GM12878 (cell line): Measurements from ENCODE around the gene ARHGEF3. TPM values are rescaled to one million over a fixed set of nuclear protein-coding genes. Genes with fewer than 3 reads are reported as not detected.
A peak's percentile ranks its signal among the peaks of the same experiment; 100 is the strongest.

ENCODE experiments used
- ASH2L ChIP-seq: fragments of 300-600, 200-600 bp; sonication (generic); IDR thresholded peaks from 2 replicates; pipeline ENCODE4 v1.6.1; 2017; ENCODE audit warnings: low read depth, mild to moderate bottlenecking, borderline replicate concordance
- BCL11A ChIP-seq: IDR thresholded peaks from 2 replicates; pipeline ENCODE4 v1.6.1; 2011; ENCODE audit warnings: low read depth, low read length
- CEBPZ ChIP-seq: fragments of 150-350 bp; IDR thresholded peaks from 2 replicates; pipeline ENCODE4 v1.6.1; 2016; ENCODE audit warnings: low read depth, low read length
- EGR1 ChIP-seq, 2 experiments: IDR thresholded peaks; 1 replicate in 1 of 2; 2 replicates in 1 of 2; pipeline ENCODE4 v1.6.1; 2011 to 2012; ENCODE audit warnings: low read depth in 2 of 2, low read length in 2 of 2, borderline replicate concordance in 1 of 2, mild to moderate bottlenecking in 1 of 2, moderate library complexity in 1 of 2
- EP300 ChIP-seq, 2 experiments: fragments of 150-350 bp in 1 of 2; IDR thresholded peaks; 2 replicates each; pipeline ENCODE4 v1.6.1; 2011 to 2012; ENCODE audit warnings: low read depth in 2 of 2, low read length in 2 of 2, borderline replicate concordance in 1 of 2, improper control_type of control experiment in 1 of 2, inconsistent platforms in 1 of 2; ENCODE audit not compliant: control insufficient read depth in 1 of 2
- PML ChIP-seq: IDR thresholded peaks from 2 replicates; pipeline ENCODE4 v1.6.1; 2012; ENCODE audit warnings: low read length, inconsistent platforms
- RELB ChIP-seq: fragments of 450-650 bp; IDR thresholded peaks from 2 replicates; pipeline ENCODE4 v1.6.1; 2017; ENCODE audit warnings: low read depth, mild to moderate bottlenecking, moderate library complexity
- SMARCA5 ChIP-seq: fragments of 450-650 bp; IDR thresholded peaks from 2 replicates; pipeline ENCODE4 v1.6.1; 2017; ENCODE audit warnings: mild to moderate bottlenecking
- SREBF2 ChIP-seq: IDR thresholded peaks from 2 replicates; pipeline ENCODE4 v1.6.1; 2012; ENCODE audit warnings: mild to moderate bottlenecking, low read length
- SUZ12 ChIP-seq: fragments of 200-600 bp; sonication (generic); IDR thresholded peaks from one replicate; pipeline ENCODE4 v1.6.1; 2018; ENCODE audit warnings: antibody characterized with exemption, mild to moderate bottlenecking; ENCODE audit not compliant: unreplicated experiment
- TCF3 ChIP-seq: IDR thresholded peaks from 2 replicates; pipeline ENCODE4 v1.6.1; 2012; ENCODE audit warnings: low read depth, mild to moderate bottlenecking, low read length, borderline replicate concordance; ENCODE audit not compliant: insufficient read depth
- ZNF207 ChIP-seq: fragments of 450-650 bp; IDR thresholded peaks from 2 replicates; pipeline ENCODE4 v1.6.1; 2014; ENCODE audit warnings: antibody characterized with exemption, mild to moderate bottlenecking, borderline replicate concordance
- ZZZ3 ChIP-seq: IDR thresholded peaks from 2 replicates; pipeline ENCODE4 v1.6.1; 2011; ENCODE audit warnings: low read depth; ENCODE audit not compliant: control insufficient read depth, insufficient read length
- polyA plus RNA-seq, 11 experiments: library from polyadenylated mRNA; depleted of rRNA in 4 of 11; unstranded in 6 of 11; stranded (reverse) in 5 of 11; fragments of >200 nt; fragmentation: Nextera tagmentation in 4 of 11; fragmentation: Illumina TruSeq in 1 of 11; extraction: Ambion mirVana in 4 of 11; extraction: Trizol in 1 of 11; gene quantifications; 1 replicate in 1 of 11; 2 replicates in 10 of 11; pipeline versions ENCODE4 v1.2.1 to v1.2.3, GENCODE V29; 2011 to 2016; ENCODE audit warnings: inconsistent platforms in 2 of 11, missing spikeins in 2 of 11, low read depth in 1 of 11
- total RNA-seq, 4 experiments: library from RNA; depleted of rRNA in 3 of 4; stranded (reverse); fragments of >200 nt in 3 of 4; fragmentation: Illumina TruSeq in 1 of 4; extraction: Trizol in 1 of 4; gene quantifications; 2 replicates each; pipeline versions ENCODE4 v1.2.1 to v1.2.3, GENCODE V29; 2013 to 2021
- TF ChIP-seq, protein P1 (sequence below): fragments of 450-650 bp; formaldehyde crosslinking; IDR thresholded peaks from 2 replicates; pipeline ENCODE4 v1.4.0; 2020; ENCODE audit warnings: mild to moderate bottlenecking, moderate library complexity
- TF ChIP-seq, protein P2 (sequence below): IDR thresholded peaks from 2 replicates; pipeline ENCODE4 v1.6.1; 2011; ENCODE audit warnings: low read depth, low read length, improper control_type of control experiment, borderline replicate concordance
- TF ChIP-seq, protein P3 (sequence below), 3 experiments: IDR thresholded peaks in 2 of 3; conservative IDR thresholded peaks in 1 of 3; 2 replicates each; pipeline ENCODE4 v1.5.1; 2011; ENCODE audit warnings: low read depth in 3 of 3, low read length in 3 of 3, mild to moderate bottlenecking in 3 of 3, control low read depth in 2 of 3, moderate library complexity in 2 of 3, inconsistent platforms in 1 of 3, mixed read lengths in 1 of 3; ENCODE audit not compliant: control insufficient read depth in 2 of 3, insufficient read depth in 1 of 3; ENCODE audit errors: extremely low read depth in 1 of 3

ARHGEF3 gene
- total and polyA plus RNA-seq, 10 of the 15 experiments (the other 5 are each of a cell fraction or from before 2014, with no cell fraction given), result 21.8 to 78.7 (median 56.2) TPM

DNA sequence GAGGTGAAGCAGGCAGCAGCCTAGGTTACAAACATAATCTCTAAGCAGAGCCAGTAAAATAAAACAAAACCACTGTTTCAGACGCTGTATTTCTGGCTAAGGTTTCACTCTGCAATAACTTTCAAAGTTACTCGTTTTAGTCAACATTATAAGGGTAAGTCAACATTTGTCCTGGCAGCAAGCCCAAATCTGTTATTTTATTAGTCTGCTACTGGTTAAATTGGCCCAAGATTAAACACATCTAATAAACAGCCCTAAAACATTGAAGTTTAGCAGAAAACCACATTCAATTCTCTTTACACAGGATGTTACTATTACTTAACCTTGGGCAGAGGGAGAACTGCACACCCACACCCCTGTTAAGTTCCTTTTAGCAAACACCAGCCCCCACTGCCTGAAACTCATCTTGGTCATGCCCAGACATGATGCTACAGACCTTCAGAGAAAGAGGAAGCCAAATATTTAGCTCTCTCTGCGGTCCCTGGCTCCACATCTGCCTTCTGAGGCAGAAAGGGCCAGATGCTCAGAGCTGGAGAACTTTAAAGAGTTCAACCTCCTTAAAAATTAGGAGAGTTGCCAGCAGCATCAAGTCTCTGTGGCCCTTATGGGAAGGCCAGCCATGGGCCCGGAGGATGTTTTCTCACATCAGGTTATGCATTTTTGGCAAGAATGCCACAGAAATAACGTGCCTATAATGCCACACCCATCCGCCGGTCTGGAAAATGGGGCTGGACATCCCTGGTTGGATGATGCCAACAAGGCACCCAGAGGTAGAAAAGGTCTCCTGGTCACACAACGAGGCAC is 17.9 kb downstream of the ARHGEF3 start (continued):
- peak; percentile 68 for TF ChIP-seq RELB
- TF ChIP-seq SMARCA5, result no peak
- no peak for TF ChIP-seq ZZZ3
- peak; percentile 87 for TF ChIP-seq BCL11A
- peak; percentile 76 to 84 for TF ChIP-seq EP300 (IDR thresholded peaks at IDR 0.05; ENCODE audit: borderline replicate concordance in 1 of 2, control insufficient read depth in 1 of 2, low read depth in 2 of 2, low read length in 2 of 2)
- no peak for TF ChIP-seq SUZ12
- TF ChIP-seq ASH2L, result no peak
- TF ChIP-seq, protein P1, sequence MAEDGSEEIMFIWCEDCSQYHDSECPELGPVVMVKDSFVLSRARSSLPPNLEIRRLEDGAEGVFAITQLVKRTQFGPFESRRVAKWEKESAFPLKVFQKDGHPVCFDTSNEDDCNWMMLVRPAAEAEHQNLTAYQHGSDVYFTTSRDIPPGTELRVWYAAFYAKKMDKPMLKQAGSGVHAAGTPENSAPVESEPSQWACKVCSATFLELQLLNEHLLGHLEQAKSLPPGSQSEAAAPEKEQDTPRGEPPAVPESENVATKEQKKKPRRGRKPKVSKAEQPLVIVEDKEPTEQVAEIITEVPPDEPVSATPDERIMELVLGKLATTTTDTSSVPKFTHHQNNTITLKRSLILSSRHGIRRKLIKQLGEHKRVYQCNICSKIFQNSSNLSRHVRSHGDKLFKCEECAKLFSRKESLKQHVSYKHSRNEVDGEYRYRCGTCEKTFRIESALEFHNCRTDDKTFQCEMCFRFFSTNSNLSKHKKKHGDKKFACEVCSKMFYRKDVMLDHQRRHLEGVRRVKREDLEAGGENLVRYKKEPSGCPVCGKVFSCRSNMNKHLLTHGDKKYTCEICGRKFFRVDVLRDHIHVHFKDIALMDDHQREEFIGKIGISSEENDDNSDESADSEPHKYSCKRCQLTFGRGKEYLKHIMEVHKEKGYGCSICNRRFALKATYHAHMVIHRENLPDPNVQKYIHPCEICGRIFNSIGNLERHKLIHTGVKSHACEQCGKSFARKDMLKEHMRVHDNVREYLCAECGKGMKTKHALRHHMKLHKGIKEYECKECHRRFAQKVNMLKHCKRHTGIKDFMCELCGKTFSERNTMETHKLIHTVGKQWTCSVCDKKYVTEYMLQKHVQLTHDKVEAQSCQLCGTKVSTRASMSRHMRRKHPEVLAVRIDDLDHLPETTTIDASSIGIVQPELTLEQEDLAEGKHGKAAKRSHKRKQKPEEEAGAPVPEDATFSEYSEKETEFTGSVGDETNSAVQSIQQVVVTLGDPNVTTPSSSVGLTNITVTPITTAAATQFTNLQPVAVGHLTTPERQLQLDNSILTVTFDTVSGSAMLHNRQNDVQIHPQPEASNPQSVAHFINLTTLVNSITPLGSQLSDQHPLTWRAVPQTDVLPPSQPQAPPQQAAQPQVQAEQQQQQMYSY, result no peak
- TF ChIP-seq PML, result peak; percentile 42; the same call in 1 of the 2 replicates
- no peak for TF ChIP-seq ZNF207
- no peak for TF ChIP-seq TCF3
- TF ChIP-seq EGR1 (IDR thresholded peaks at IDR 0.05; ENCODE audit: borderline replicate concordance in 1 of 2, low read depth in 2 of 2, low read length in 2 of 2), result peak in 1 of 2 experiments; percentile 55; a peak in 1 of 3 replicates
- TF ChIP-seq SREBF2, result no peak
- TF ChIP-seq CEBPZ, result no peak
- TF ChIP-seq, protein P2, sequence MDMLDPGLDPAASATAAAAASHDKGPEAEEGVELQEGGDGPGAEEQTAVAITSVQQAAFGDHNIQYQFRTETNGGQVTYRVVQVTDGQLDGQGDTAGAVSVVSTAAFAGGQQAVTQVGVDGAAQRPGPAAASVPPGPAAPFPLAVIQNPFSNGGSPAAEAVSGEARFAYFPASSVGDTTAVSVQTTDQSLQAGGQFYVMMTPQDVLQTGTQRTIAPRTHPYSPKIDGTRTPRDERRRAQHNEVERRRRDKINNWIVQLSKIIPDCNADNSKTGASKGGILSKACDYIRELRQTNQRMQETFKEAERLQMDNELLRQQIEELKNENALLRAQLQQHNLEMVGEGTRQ, result no peak
- TF ChIP-seq, protein P3, sequence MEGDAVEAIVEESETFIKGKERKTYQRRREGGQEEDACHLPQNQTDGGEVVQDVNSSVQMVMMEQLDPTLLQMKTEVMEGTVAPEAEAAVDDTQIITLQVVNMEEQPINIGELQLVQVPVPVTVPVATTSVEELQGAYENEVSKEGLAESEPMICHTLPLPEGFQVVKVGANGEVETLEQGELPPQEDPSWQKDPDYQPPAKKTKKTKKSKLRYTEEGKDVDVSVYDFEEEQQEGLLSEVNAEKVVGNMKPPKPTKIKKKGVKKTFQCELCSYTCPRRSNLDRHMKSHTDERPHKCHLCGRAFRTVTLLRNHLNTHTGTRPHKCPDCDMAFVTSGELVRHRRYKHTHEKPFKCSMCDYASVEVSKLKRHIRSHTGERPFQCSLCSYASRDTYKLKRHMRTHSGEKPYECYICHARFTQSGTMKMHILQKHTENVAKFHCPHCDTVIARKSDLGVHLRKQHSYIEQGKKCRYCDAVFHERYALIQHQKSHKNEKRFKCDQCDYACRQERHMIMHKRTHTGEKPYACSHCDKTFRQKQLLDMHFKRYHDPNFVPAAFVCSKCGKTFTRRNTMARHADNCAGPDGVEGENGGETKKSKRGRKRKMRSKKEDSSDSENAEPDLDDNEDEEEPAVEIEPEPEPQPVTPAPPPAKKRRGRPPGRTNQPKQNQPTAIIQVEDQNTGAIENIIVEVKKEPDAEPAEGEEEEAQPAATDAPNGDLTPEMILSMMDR (IDR thresholded peaks at IDR 0.05 in 2 of 3, conservative IDR thresholded peaks at IDR 0.05 in 1 of 3; ENCODE audit: control insufficient read depth in 2 of 3, extremely low read depth in 1 of 3, insufficient read depth in 1 of 3, low read depth in 3 of 3, low read length in 3 of 3), result no peak
